Raji (cell line): ENCODE results near the gene SLC24A3.

ENCODE experiments used
- POLR2A ChIP-seq: IDR thresholded peaks from 2 replicates; pipeline ENCODE4 v1.6.1; 2011; ENCODE audit warnings: low read depth, low read length, control low read depth; ENCODE audit not compliant: insufficient read depth

SLC24A3 gene

GRCh38 chr20:19404826-19405225 lies 192.4 kb downstream of the SLC24A3 start:
- TF ChIP-seq POLR2A = no peak

GRCh38 chr20:19405958-19406357 lies 193.5 kb downstream of the SLC24A3 start:
- TF ChIP-seq POLR2A = no peak

GRCh38 chr20:19406381-19406780 lies 193.9 kb downstream of the SLC24A3 start:
- TF ChIP-seq POLR2A = no peak

GRCh38 chr20:19407196-19407595 lies 194.8 kb downstream of the SLC24A3 start:
- TF ChIP-seq POLR2A = no peak

- no peak for TF ChIP-seq POLR2A
Observed at GRCh38 chr20:19407736-19408135, 195.3 kb downstream of the SLC24A3 start.

- no peak for TF ChIP-seq POLR2A
Observed at GRCh38 chr20:19408971-19409370, 196.5 kb downstream of the SLC24A3 start.

- no peak for TF ChIP-seq POLR2A
Observed at GRCh38 chr20:19411811-19412210, 199.4 kb downstream of the SLC24A3 start.

- no peak for TF ChIP-seq POLR2A
Observed at GRCh38 chr20:19412254-19412653, 199.8 kb downstream of the SLC24A3 start.

GRCh38 chr20:19414600-19414999 lies 202.2 kb downstream of the SLC24A3 start:
- no peak for TF ChIP-seq POLR2A

GRCh38 chr20:19415786-19416185 lies 203.3 kb downstream of the SLC24A3 start:
- TF ChIP-seq POLR2A = no peak

- no peak for TF ChIP-seq POLR2A
Observed at GRCh38 chr20:19416627-19417026, 204.2 kb downstream of the SLC24A3 start.

- TF ChIP-seq POLR2A = no peak
Observed at GRCh38 chr20:19419396-19419795, 207.0 kb downstream of the SLC24A3 start.

GRCh38 chr20:19423097-19423899 lies 210.9 kb downstream of the SLC24A3 start:
- no peak for TF ChIP-seq POLR2A

- TF ChIP-seq POLR2A = no peak
Observed at GRCh38 chr20:19423900-19424620, 211.6 kb downstream of the SLC24A3 start.

- no peak for TF ChIP-seq POLR2A
Observed at GRCh38 chr20:19426356-19426755, 213.9 kb downstream of the SLC24A3 start.

GRCh38 chr20:19427480-19427879 lies 215.0 kb downstream of the SLC24A3 start:
- TF ChIP-seq POLR2A = no peak
